Measurements from ENCODE around the gene KCTD20.
A peak's percentile ranks its signal among the peaks of the same experiment; 100 is the strongest.

Gene KCTD20

GRCh38 chr6:36514554-36515456 lies 72.0 kb downstream of the KCTD20 start:
- Mint-ChIP-seq H3K27me3 (no peaks in the 10 kb centered on the region), H3K4me3 (peak overlapping the region in 1 of 2 donors; percentile 29), H3K9me3 (no peaks in the 10 kb centered on the region), H3K27ac (peak overlapping the region; percentile 62 to 70), H3K36me3 (ENCODE audit: insufficient read depth) (peaks cover 93% of the 10 kb centered on the region), H3K4me1 (ENCODE audit: low read depth in 2 of 2) (peaks cover 27 to 35% of the 10 kb centered on the region in 2 donors)
- no peak for DNase-seq
- ATAC-seq (replicated peaks) = peak; percentile 78

- ATAC-seq (replicated peaks) = no peak
- no peak for DNase-seq
- no peaks in the 10 kb centered on the region for H3K27me3 Mint-ChIP-seq
- no peak overlapping the region for H3K4me3 Mint-ChIP-seq
- H3K4me1 Mint-ChIP-seq (ENCODE audit: low read depth in 2 of 2) = peaks cover 27 to 35% of the 10 kb centered on the region in 2 donors
- H3K9me3 Mint-ChIP-seq = no peaks in the 10 kb centered on the region
- peaks cover 93% of the 10 kb centered on the region for H3K36me3 Mint-ChIP-seq (ENCODE audit: insufficient read depth)
- H3K27ac Mint-ChIP-seq = peak overlapping the region; percentile 62 to 70
Measured at GRCh38 chr6:36515844-36516243, 73.0 kb downstream of the KCTD20 start.

GRCh38 chr6:36516559-36516958 lies 73.8 kb downstream of the KCTD20 start:
- no peaks in the 10 kb centered on the region for H3K27me3 Mint-ChIP-seq
- peaks cover 27 to 35% of the 10 kb centered on the region in 2 donors for H3K4me1 Mint-ChIP-seq (ENCODE audit: low read depth in 2 of 2)
- DNase-seq (no peak), ATAC-seq (replicated peaks) (no peak)
- H3K27ac Mint-ChIP-seq = peak overlapping the region; percentile 62 to 70
- H3K4me3 Mint-ChIP-seq = no peak overlapping the region
- no peaks in the 10 kb centered on the region for H3K9me3 Mint-ChIP-seq
- peaks cover 93% of the 10 kb centered on the region for H3K36me3 Mint-ChIP-seq (ENCODE audit: insufficient read depth)

GRCh38 chr6:36516988-36517387 lies 74.2 kb downstream of the KCTD20 start:
- Mint-ChIP-seq H3K27ac (peak overlapping the region in 1 of 2 donors; percentile 70), H3K9me3 (no peaks in the 10 kb centered on the region), H3K4me1 (ENCODE audit: low read depth in 2 of 2) (peaks cover 27 to 35% of the 10 kb centered on the region in 2 donors), H3K36me3 (ENCODE audit: insufficient read depth) (peaks cover 93% of the 10 kb centered on the region), H3K27me3 (no peaks in the 10 kb centered on the region), H3K4me3 (no peak overlapping the region)
- DNase-seq (no peak), ATAC-seq (replicated peaks) (no peak)

- Mint-ChIP-seq H3K36me3 (ENCODE audit: insufficient read depth) (peaks cover 93% of the 10 kb centered on the region), H3K27ac (peak overlapping the region in 1 of 2 donors; percentile 70), H3K4me3 (no peak overlapping the region), H3K4me1 (ENCODE audit: low read depth in 2 of 2) (peaks cover 27 to 35% of the 10 kb centered on the region in 2 donors), H3K27me3 (no peaks in the 10 kb centered on the region), H3K9me3 (no peaks in the 10 kb centered on the region)
- no peak for ATAC-seq (replicated peaks)
- DNase-seq = no peak
Measured at GRCh38 chr6:36517408-36517807, 74.6 kb downstream of the KCTD20 start.

GRCh38 chr6:36519352-36519751 lies 76.6 kb downstream of the KCTD20 start:
- Mint-ChIP-seq H3K27ac (peak overlapping the region; percentile 44 to 70), H3K4me1 (ENCODE audit: low read depth in 2 of 2) (peaks cover 26 to 42% of the 10 kb centered on the region in 2 donors), H3K36me3 (ENCODE audit: insufficient read depth) (peaks cover 93% of the 10 kb centered on the region), H3K4me3 (no peak overlapping the region), H3K9me3 (no peaks in the 10 kb centered on the region), H3K27me3 (no peaks in the 10 kb centered on the region)
- DNase-seq (no peak), ATAC-seq (replicated peaks) (no peak)

- H3K36me3 Mint-ChIP-seq (ENCODE audit: insufficient read depth) = peaks cover 98% of the 10 kb centered on the region
- H3K9me3 Mint-ChIP-seq = no peaks in the 10 kb centered on the region
- H3K4me3 Mint-ChIP-seq = no peak overlapping the region
- ATAC-seq (replicated peaks) (no peak), DNase-seq (no peak)
- peak overlapping the region in 1 of 2 donors; percentile 49 for H3K27ac Mint-ChIP-seq
- H3K27me3 Mint-ChIP-seq = no peaks in the 10 kb centered on the region
- H3K4me1 Mint-ChIP-seq (ENCODE audit: low read depth in 2 of 2) = peaks cover 23 to 26% of the 10 kb centered on the region in 2 donors
Measured at GRCh38 chr6:36523451-36523850, 80.7 kb downstream of the KCTD20 start.

GRCh38 chr6:36523936-36524499 lies 81.2 kb downstream of the KCTD20 start:
- Mint-ChIP-seq H3K4me3 (no peak overlapping the region), H3K27me3 (no peaks in the 10 kb centered on the region), H3K36me3 (ENCODE audit: insufficient read depth) (peaks cover 97% of the 10 kb centered on the region), H3K27ac (peak overlapping the region; percentile 29 to 49), H3K4me1 (ENCODE audit: low read depth in 2 of 2) (peaks cover 22 to 23% of the 10 kb centered on the region in 2 donors), H3K9me3 (no peaks in the 10 kb centered on the region)
- ATAC-seq (replicated peaks) = no peak
- DNase-seq = no peak

GRCh38 chr6:36524871-36525270 lies 82.1 kb downstream of the KCTD20 start:
- H3K27me3 Mint-ChIP-seq = no peaks in the 10 kb centered on the region
- H3K4me3 Mint-ChIP-seq = no peak overlapping the region
- H3K27ac Mint-ChIP-seq = peak overlapping the region in 1 of 2 donors; percentile 49
- no peaks in the 10 kb centered on the region for H3K9me3 Mint-ChIP-seq
- no peak for DNase-seq
- H3K36me3 Mint-ChIP-seq (ENCODE audit: insufficient read depth) = peaks cover 95% of the 10 kb centered on the region
- ATAC-seq (replicated peaks) = no peak
- peaks cover 28 to 29% of the 10 kb centered on the region in 2 donors for H3K4me1 Mint-ChIP-seq (ENCODE audit: low read depth in 2 of 2)

GRCh38 chr6:36525346-36525745 lies 82.5 kb downstream of the KCTD20 start:
- ATAC-seq (replicated peaks) (no peak), DNase-seq (no peak)
- Mint-ChIP-seq H3K4me3 (no peak overlapping the region), H3K27ac (no peak overlapping the region), H3K27me3 (no peaks in the 10 kb centered on the region), H3K9me3 (no peaks in the 10 kb centered on the region), H3K4me1 (ENCODE audit: low read depth in 2 of 2) (peaks cover 30 to 31% of the 10 kb centered on the region in 2 donors), H3K36me3 (ENCODE audit: insufficient read depth) (peaks cover 94% of the 10 kb centered on the region)

- H3K4me1 Mint-ChIP-seq (ENCODE audit: low read depth in 2 of 2) = peaks cover 31 to 33% of the 10 kb centered on the region in 2 donors
- H3K9me3 Mint-ChIP-seq = no peaks in the 10 kb centered on the region
- H3K36me3 Mint-ChIP-seq (ENCODE audit: insufficient read depth) = peaks cover 94% of the 10 kb centered on the region
- no peaks in the 10 kb centered on the region for H3K27me3 Mint-ChIP-seq
- no peak overlapping the region for H3K4me3 Mint-ChIP-seq
- peak overlapping the region in 1 of 2 donors; percentile 53 for H3K27ac Mint-ChIP-seq
- no peak for ATAC-seq (replicated peaks)
- no peak for DNase-seq
Measured at GRCh38 chr6:36526066-36526465, 83.3 kb downstream of the KCTD20 start.

- no peak for ATAC-seq (replicated peaks)
- no peaks in the 10 kb centered on the region for H3K27me3 Mint-ChIP-seq
- peak overlapping the region; percentile 55 to 88 for H3K27ac Mint-ChIP-seq
- H3K4me1 Mint-ChIP-seq (ENCODE audit: low read depth in 2 of 2) = peaks cover 37 to 70% of the 10 kb centered on the region in 2 donors
- H3K36me3 Mint-ChIP-seq (ENCODE audit: insufficient read depth) = peaks cover 95% of the 10 kb centered on the region
- H3K4me3 Mint-ChIP-seq = peak overlapping the region; percentile 12 to 47
- no peak for DNase-seq
- no peaks in the 10 kb centered on the region for H3K9me3 Mint-ChIP-seq
Measured at GRCh38 chr6:36533321-36533720, 90.5 kb downstream of the KCTD20 start.

- peak overlapping the region in 1 of 2 donors; percentile 8 for H3K4me3 Mint-ChIP-seq
- no peaks in the 10 kb centered on the region for H3K9me3 Mint-ChIP-seq
- peaks cover 99% of the 10 kb centered on the region for H3K36me3 Mint-ChIP-seq (ENCODE audit: insufficient read depth)
- ATAC-seq (replicated peaks) (no peak), DNase-seq (no peak)
- peak overlapping the region; percentile 9 to 15 for H3K27ac Mint-ChIP-seq
- H3K4me1 Mint-ChIP-seq (ENCODE audit: low read depth in 2 of 2) = peaks cover 32 to 67% of the 10 kb centered on the region in 2 donors
- no peaks in the 10 kb centered on the region for H3K27me3 Mint-ChIP-seq
Measured at GRCh38 chr6:36536873-36537547, 94.2 kb downstream of the KCTD20 start.

All from effector memory CD8-positive, alpha-beta T cell (primary cell).